Measurements from ENCODE around the gene TPMT.

TPMT gene

DNA sequence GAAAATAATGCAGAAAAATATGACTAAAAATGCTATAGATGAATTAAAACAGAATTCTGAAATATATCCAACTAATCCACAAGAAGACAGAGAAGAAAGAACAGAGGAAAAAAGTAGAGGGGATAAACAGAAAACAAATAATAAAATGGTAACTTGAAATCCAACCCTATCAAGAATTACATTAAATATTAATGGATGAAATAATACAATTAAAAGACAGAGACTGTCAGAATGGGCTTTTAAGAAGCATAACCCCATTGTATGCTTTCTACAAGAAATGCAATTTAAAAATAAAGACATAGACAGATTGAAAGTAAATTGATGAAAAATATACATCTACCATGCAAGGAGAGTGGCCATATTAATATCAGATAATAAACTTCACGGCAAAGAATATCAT, 47.8 kb downstream of the TPMT start:
- no peak for DNase-seq

- no peak for DNase-seq
Measured at GRCh38 chr6:18102783-18103509, 51.9 kb downstream of the TPMT start.

DNA sequence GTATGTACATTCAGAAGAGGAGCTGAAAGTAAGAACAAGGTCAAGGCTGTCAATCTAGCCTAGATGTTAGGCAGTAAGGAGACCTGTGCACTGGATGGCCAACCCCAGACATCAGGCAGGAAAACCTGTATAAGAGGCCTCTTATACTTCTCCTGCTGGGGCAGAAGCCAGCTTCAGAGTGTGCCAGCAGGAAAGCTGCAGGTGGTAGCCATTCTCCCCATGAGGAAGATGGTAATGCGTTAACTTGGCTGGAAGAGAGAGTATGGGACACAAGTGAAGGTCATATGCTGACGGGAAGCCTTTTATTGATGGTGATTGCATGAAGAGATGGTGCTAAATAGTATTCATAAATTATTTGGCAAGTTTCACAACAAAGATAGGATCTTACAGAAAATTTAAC, 53.0 kb downstream of the TPMT start:
- no peak for DNase-seq

DNA sequence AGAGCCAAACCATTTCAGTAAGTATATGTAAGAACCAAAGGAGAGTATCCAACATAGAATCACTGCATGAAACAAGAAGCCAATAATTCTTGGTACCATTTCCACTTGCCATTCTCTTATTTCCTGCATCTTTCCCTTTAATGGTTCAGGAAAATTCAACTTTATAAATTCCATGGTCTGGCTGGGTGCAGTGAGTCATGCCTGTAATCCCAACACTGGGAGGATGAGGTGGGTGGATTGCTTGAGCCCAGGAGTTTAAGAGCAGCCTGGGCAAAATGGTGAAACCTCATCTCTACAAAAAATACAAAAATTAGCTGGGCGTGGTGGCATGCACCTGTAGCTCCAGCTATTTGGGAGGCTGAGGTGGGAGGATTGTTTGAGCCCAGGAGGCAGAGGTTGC, 53.6 kb downstream of the TPMT start:
- DNase-seq, result no peak

DNA sequence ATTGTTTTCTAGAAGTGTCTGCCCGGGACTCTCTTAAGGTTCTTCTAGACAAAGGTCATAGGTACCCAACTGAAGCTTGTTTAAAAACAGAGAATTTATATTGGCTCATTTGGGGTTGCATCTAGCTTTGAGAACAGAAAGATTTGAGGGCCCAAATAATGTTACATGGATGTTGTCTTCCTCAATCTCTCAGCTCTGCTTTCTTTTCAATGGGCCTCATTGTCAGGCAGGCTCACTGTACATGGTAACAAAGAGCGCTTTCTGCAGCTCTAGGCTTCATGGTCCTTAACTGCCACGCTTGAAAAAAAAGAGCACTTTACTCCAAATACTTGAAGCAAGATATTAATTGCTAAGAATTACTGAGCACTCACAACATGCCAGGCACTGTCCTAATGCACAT, 54.6 kb downstream of the TPMT start:
- no peak for DNase-seq

GRCh38 chr6:18099511-18099910, 55.4 kb downstream of the TPMT start:
- DNase-seq, result no peak

GRCh38 chr6:18096423-18096822, 58.5 kb downstream of the TPMT start:
- DNase-seq, result no peak

- DNase-seq, result no peak
Measured at GRCh38 chr6:18091382-18091781, 63.5 kb downstream of the TPMT start.

- no peak for DNase-seq
Measured at GRCh38 chr6:18090349-18090786, 64.5 kb downstream of the TPMT start.

DNA sequence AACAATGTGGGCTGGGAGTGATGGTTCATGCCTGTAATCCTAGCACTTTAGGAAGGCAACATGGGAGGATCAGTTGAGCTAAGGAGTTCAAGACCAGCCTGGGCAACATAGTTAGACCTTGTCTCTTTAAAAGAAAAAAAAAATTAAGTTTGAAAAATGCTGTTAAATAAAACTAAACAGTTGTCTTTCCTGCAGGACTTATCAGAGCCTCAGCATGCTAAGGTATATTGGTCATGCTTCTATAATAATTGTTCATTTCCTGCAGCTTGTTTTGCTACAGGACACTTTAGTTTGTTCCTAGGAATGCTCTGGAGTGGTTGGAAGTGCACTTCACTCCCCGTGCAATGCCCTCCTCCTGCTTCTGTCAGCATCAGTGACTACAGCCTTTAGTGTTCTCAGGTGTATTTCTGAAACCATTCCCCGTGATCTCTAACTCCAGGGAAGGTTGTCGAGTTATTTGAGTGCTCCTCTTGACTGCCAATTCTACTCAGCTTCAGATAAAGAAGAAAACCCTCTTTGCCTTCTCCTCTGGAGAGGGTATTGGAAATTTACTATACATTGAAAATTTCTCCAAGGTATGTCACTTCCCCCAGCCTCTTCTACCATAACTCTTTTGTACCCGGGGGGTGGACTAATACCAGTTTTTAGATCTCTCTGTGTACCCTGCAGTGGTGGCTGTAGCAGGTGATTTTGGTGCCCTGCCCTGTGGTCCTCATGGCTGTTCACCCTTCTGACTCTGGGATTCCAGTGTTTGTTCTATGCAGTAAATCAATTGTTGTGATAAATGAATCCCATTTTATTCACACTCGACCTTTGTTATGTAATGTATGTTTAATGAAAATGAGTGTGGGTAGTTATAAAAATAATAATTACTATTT, 66.2 kb downstream of the TPMT start:
- DNase-seq, result no peak

GRCh38 chr6:18087396-18088165, 67.3 kb downstream of the TPMT start:
- no peak for DNase-seq

- DNase-seq, result no peak
Measured at GRCh38 chr6:18081025-18081668, 73.7 kb downstream of the TPMT start.

- DNase-seq, result no peak
Measured at GRCh38 chr6:18080544-18080943, 74.3 kb downstream of the TPMT start.

DNA sequence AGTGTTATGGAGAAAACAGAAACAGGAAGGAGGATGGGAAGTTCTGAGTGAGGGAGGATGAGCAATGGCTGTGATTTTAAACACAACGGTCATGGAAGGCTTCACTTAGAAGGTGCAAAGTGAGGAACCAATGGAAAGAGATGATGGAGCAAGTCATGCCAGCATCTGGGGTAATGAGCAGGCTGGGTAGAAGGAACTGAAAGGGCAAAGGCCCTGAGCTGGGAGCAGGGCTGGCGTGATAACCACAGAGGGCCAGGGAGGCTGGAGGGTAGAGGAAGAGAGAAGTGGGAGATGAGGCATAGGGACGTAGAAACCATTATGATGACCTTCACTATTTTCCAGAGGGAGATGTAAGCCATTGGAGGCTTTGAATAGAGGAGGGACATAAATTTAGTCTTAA, 76.0 kb downstream of the TPMT start:
- no peak for DNase-seq

All from AML-193 (cell line).